GM12878 (cell line): Measurements from ENCODE around the gene ATXN1. TPM values are rescaled to one million over a fixed set of nuclear protein-coding genes. Genes with fewer than 3 reads are reported as not detected.

Experiments
- ATAC-seq: fragments of 200-7000 bp; cut with Tn5 transposase; 3 replicates; pipeline ENCODE4 v1.9.1; 2020; ENCODE audit warnings: mild to moderate bottlenecking, moderate library complexity
- BruUV-seq: library from RNA; stranded (reverse); fragments of 400-500 nt; replicated peaks from 2 replicates; lab custom pipeline; 2021; lab: Mats Ljungman, UMichigan
- CTCF ChIA-PET: fragments of 300-600 bp; sonication (Branson Sonifier 250); formaldehyde crosslinking; extraction: SDS; loops from one replicate; lab custom pipeline; 2021; ENCODE audit warnings: inconsistent platforms; lab: Yijun Ruan, JAX
- POLR2A ChIA-PET: fragments of 350-600 bp; formaldehyde crosslinking; extraction: SDS; loops from one replicate; lab custom pipeline; 2021; ENCODE audit warnings: inconsistent platforms; lab: Charles Lee
- RAD21 ChIA-PET: fragments of 300-600 bp; sonication (Branson Sonifier 250); formaldehyde crosslinking; loops from one replicate; lab custom pipeline; 2023; ENCODE audit warnings: antibody characterized with exemption; ENCODE audit not compliant: unreplicated experiment; lab: Charles Lee
- SMC1A ChIA-PET: fragments of 300-600 bp; sonication (Branson Sonifier 250); formaldehyde crosslinking; loops from one replicate; lab custom pipeline; 2023; ENCODE audit not compliant: unreplicated experiment, uncharacterized antibody; lab: Charles Lee
- DNase-seq: peaks from one replicate; pipeline ENCODE4 v3.0.0-alpha.2; 2011; ENCODE audit warnings: low read depth, low spot score
- FAIRE-seq: peaks from 3 replicates; lab custom pipeline; 2011; peaks lifted over from hg19 to GRCh38; lab: Jason Lieb, UNC
- H2AFZ ChIP-seq: 2 replicates; pipeline ENCODE4 v1.6.0; 2011; ENCODE audit warnings: low read depth, low read length, control low read depth; ENCODE audit not compliant: control insufficient read depth
- H3K27ac ChIP-seq: 2 replicates; pipeline ENCODE4 v1.5.1; 2011; ENCODE audit warnings: control low read depth; ENCODE audit not compliant: control insufficient read depth, insufficient read depth
- H3K27me3 ChIP-seq, 2 experiments: replicated peaks in 1 of 2; 2 replicates each; pipeline versions ENCODE4 v1.6.0 to v1.6.1; 2011; ENCODE audit warnings: low read length in 1 of 2; ENCODE audit not compliant: control insufficient read depth in 2 of 2, insufficient read depth in 2 of 2
- H3K36me3 ChIP-seq, 2 experiments: 2 replicates each; pipeline ENCODE4 v1.5.1; 2011; ENCODE audit warnings: low read length in 1 of 2; ENCODE audit not compliant: control insufficient read depth in 2 of 2, insufficient read depth in 2 of 2
- H3K4me1 ChIP-seq: 2 replicates; pipeline ENCODE4 v1.6.1; 2011; ENCODE audit warnings: mild to moderate bottlenecking, low read length, moderate library complexity, mixed read lengths; ENCODE audit not compliant: control insufficient read depth, insufficient read depth
- H3K4me2 ChIP-seq: 2 replicates; pipeline ENCODE4 v1.6.0; 2011; ENCODE audit warnings: control low read depth; ENCODE audit not compliant: control insufficient read depth, insufficient read depth
- H3K4me3 ChIP-seq: fragments of 200-600 bp; sonication (generic); 2 replicates; pipeline ENCODE4 v1.5.1; 2016
- H3K79me2 ChIP-seq: 2 replicates; pipeline ENCODE4 v1.6.0; 2011; ENCODE audit warnings: low read length; ENCODE audit not compliant: control insufficient read depth, insufficient read depth
- H3K9ac ChIP-seq: 2 replicates; pipeline ENCODE4 v1.8.0; 2011; ENCODE audit warnings: low read length, control low read depth, mixed read lengths; ENCODE audit not compliant: control insufficient read depth, insufficient read depth
- H3K9me3 ChIP-seq: replicated peaks from 3 replicates; pipeline ENCODE4 v1.5.1; 2011; ENCODE audit warnings: mild to moderate bottlenecking, low read length; ENCODE audit not compliant: control insufficient read depth, insufficient read depth
- H4K20me1 ChIP-seq: 2 replicates; pipeline ENCODE4 v1.6.0; 2011; ENCODE audit not compliant: control insufficient read depth, insufficient read depth
- ATF7 ChIP-seq: fragments of 450-650 bp; IDR thresholded peaks from 2 replicates; pipeline ENCODE4 v1.6.1; 2016; ENCODE audit warnings: low read depth, mild to moderate bottlenecking
- BCLAF1 ChIP-seq: fragments of 450-650 bp; IDR thresholded peaks from 2 replicates; pipeline ENCODE4 v1.6.1; 2017; ENCODE audit warnings: antibody characterized with exemption, mild to moderate bottlenecking, moderate library complexity
- CBX5 ChIP-seq: sonication (generic); IDR thresholded peaks from 2 replicates; pipeline ENCODE4 v1.6.1; 2016; ENCODE audit warnings: low read depth, moderate library complexity, mild to moderate bottlenecking, inconsistent platforms
- CHD4 ChIP-seq: fragments of 200-600 bp; sonication (generic); IDR thresholded peaks from 2 replicates; pipeline ENCODE4 v1.6.1; 2016; ENCODE audit warnings: mild to moderate bottlenecking
- IKZF1 ChIP-seq: fragments of 450-650 bp; conservative IDR thresholded peaks from 2 replicates; pipeline ENCODE4 v1.6.1; 2017; ENCODE audit warnings: antibody characterized with exemption, mild to moderate bottlenecking
- MEF2A ChIP-seq: IDR thresholded peaks from 2 replicates; pipeline ENCODE4 v1.6.1; 2011; ENCODE audit warnings: low read depth, mild to moderate bottlenecking, low read length, moderate library complexity; ENCODE audit not compliant: insufficient read depth
- NBN ChIP-seq: fragments of 450-650 bp; IDR thresholded peaks from 2 replicates; pipeline ENCODE4 v1.6.1; 2016
- NFYA ChIP-seq: IDR thresholded peaks from 2 replicates; pipeline ENCODE4 v1.6.1; 2011; ENCODE audit warnings: low read depth, mild to moderate bottlenecking, low read length, improper control_type of control experiment, borderline replicate concordance
- PAX5 ChIP-seq: IDR thresholded peaks from 2 replicates; pipeline ENCODE4 v1.6.1; 2011; ENCODE audit warnings: low read depth, low read length, borderline replicate concordance
- PML ChIP-seq: IDR thresholded peaks from 2 replicates; pipeline ENCODE4 v1.6.1; 2012; ENCODE audit warnings: low read length, inconsistent platforms
- SPI1 ChIP-seq: IDR thresholded peaks from 2 replicates; pipeline ENCODE4 v1.6.1; 2011; ENCODE audit warnings: low read depth, mild to moderate bottlenecking, low read length, moderate library complexity, borderline replicate concordance; ENCODE audit not compliant: insufficient read depth
- SREBF1 ChIP-seq: IDR thresholded peaks from 2 replicates; pipeline ENCODE4 v1.6.1; 2012; ENCODE audit warnings: mild to moderate bottlenecking, low read length
- SREBF2 ChIP-seq: IDR thresholded peaks from 2 replicates; pipeline ENCODE4 v1.6.1; 2012; ENCODE audit warnings: mild to moderate bottlenecking, low read length
- YBX1 ChIP-seq: fragments of 450-650 bp; IDR thresholded peaks from 2 replicates; pipeline ENCODE4 v1.6.1; 2016; ENCODE audit warnings: antibody characterized with exemption
- ZNF274 ChIP-seq: IDR thresholded peaks from one replicate; pipeline ENCODE4 v1.8.0; 2011; ENCODE audit not compliant: insufficient read length, insufficient read depth
- WGBS: methylation state at CpG from one replicate; pipeline ENCODE4 v1.1.6; 2016; ENCODE audit warnings: low lambda C conversion rate; ENCODE audit not compliant: insufficient replicate concordance, insufficient coverage; ENCODE audit errors: missing lambda C conversion rate; 5-methylcytosine and 5-hydroxymethylcytosine counted together
- in situ Hi-C: fragments of 300-500 bp; cut with MboI; formaldehyde crosslinking; loops from 9 replicates; pipeline ENCODE4 v1.14.3; 2018; ENCODE audit warnings: mixed read lengths
- intact Hi-C: fragments of 100-400 bp; cut with micrococcal nuclease; formaldehyde crosslinking; loops from one replicate; pipeline ENCODE4 v1.14.2; 2022; ENCODE audit not compliant: unreplicated experiment
- polyA plus RNA-seq, 11 experiments: library from polyadenylated mRNA; depleted of rRNA in 4 of 11; unstranded in 6 of 11; stranded (reverse) in 5 of 11; fragments of >200 nt; fragmentation: Nextera tagmentation in 4 of 11; fragmentation: Illumina TruSeq in 1 of 11; extraction: Ambion mirVana in 4 of 11; extraction: Trizol in 1 of 11; gene quantifications; 1 replicate in 1 of 11; 2 replicates in 10 of 11; pipeline versions ENCODE4 v1.2.1 to v1.2.3, GENCODE V29; 2011 to 2016; ENCODE audit warnings: inconsistent platforms in 2 of 11, missing spikeins in 2 of 11, low read depth in 1 of 11
- total RNA-seq, 4 experiments: library from RNA; depleted of rRNA in 3 of 4; stranded (reverse); fragments of >200 nt in 3 of 4; fragmentation: Illumina TruSeq in 1 of 4; extraction: Trizol in 1 of 4; gene quantifications; 2 replicates each; pipeline versions ENCODE4 v1.2.1 to v1.2.3, GENCODE V29; 2013 to 2021
- TF ChIP-seq, protein P1 (sequence below): fragments of 150-350 bp; IDR thresholded peaks from 2 replicates; pipeline ENCODE4 v1.6.1; 2014; ENCODE audit warnings: mild to moderate bottlenecking, low read depth, low read length

Gene ATXN1
- total and polyA plus RNA-seq, 10 of the 15 experiments (the other 5 are each of a cell fraction or from before 2014, with no cell fraction given): 12.2 to 51.2 (median 20.5) TPM

DNA sequence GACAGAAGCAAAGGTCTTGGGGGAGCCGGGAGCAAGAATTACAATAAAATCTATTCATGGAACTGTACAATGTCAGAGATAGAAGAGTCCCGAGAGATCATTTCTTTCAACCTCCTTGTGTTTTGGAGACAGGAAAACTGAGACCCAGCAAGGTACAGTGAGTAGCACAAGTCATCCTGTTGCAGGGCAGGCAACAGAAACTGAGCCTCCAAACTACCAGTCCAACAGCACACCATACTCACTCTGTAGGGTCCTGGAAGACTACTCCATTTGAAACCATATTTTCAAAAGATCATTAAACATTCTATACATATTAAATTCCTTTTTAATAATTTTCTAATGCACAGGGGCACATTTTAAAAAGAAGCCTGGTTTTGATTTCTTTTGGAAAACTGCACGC is 14.4 kb downstream of the ATXN1 start:
- no TSS peak for BruUV-seq
- Histone ChIP-seq H2AFZ (no peak overlapping the region), H3K4me1 (no peaks in the 10 kb centered on the region), H3K27ac (no peak overlapping the region), H3K79me2 (no peaks in the 10 kb centered on the region; the same call in 1 of the 2 replicates), H3K4me3 (no peak overlapping the region), H4K20me1 (peaks cover 17% of the 10 kb centered on the region), H3K27me3 (no peaks in the 10 kb centered on the region), H3K4me2 (no peak overlapping the region), H3K9me3 (no peaks in the 10 kb centered on the region; the same call in 2 of the 3 replicates), H3K36me3 (peaks cover 6 to 10% of the 10 kb centered on the region in 2 experiments), H3K9ac (no peak overlapping the region)
- CTCF ChIA-PET: interaction anchor here (1.0 to 2.5 kb wide), 6 partner anchors 10 to 236 kb away, joined by 3 to 9 read pairs (median 5); no protein-coding TSS in a partner anchor
- no peak for DNase-seq
- ATAC-seq: no peak
- SMC1A ChIA-PET: interaction anchor here (0.9 to 5.4 kb wide), 5 partner anchors 9 to 235 kb away, joined by 3 to 36 read pairs (median 4); no protein-coding TSS in a partner anchor
- intact Hi-C loops: no loop called here
- POLR2A ChIA-PET: interaction anchor here (0.9 kb wide), 1 partner anchor 55 kb away, joined by 3 read pairs; no protein-coding TSS in a partner anchor
- TF ChIP-seq SPI1: no peak
- TF ChIP-seq PML: no peak
- TF ChIP-seq PAX5: no peak
- no peak for TF ChIP-seq NFYA
- TF ChIP-seq, protein P1, sequence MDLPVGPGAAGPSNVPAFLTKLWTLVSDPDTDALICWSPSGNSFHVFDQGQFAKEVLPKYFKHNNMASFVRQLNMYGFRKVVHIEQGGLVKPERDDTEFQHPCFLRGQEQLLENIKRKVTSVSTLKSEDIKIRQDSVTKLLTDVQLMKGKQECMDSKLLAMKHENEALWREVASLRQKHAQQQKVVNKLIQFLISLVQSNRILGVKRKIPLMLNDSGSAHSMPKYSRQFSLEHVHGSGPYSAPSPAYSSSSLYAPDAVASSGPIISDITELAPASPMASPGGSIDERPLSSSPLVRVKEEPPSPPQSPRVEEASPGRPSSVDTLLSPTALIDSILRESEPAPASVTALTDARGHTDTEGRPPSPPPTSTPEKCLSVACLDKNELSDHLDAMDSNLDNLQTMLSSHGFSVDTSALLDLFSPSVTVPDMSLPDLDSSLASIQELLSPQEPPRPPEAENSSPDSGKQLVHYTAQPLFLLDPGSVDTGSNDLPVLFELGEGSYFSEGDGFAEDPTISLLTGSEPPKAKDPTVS: no peak
- no peak for TF ChIP-seq MEF2A
- no peak for TF ChIP-seq SREBF2
- no peak for TF ChIP-seq ATF7
- TF ChIP-seq CBX5: no peak
- no peak for TF ChIP-seq CHD4
- no peak for TF ChIP-seq SREBF1
- no peak for TF ChIP-seq BCLAF1
- TF ChIP-seq ZNF274: no peak
- TF ChIP-seq NBN: no peak
- TF ChIP-seq IKZF1: no peak
- TF ChIP-seq YBX1: no peak
- WGBS: 93% methylated on average over 3 of the region's 3 CpGs
- FAIRE-seq: no peak
- in situ Hi-C loops: no loop called here
- RAD21 ChIA-PET: interaction anchor here (1.4 to 2.7 kb wide), 2 partner anchors 10 to 17 kb away, joined by 4 to 11 read pairs; no protein-coding TSS in a partner anchor
